Smooth muscle cell (in vitro differentiated cells): ENCODE results near the gene AAMP. TPM values are rescaled to one million over a fixed set of nuclear protein-coding genes. Genes with fewer than 3 reads are reported as not detected.
A peak's percentile ranks its signal among the peaks of the same experiment; 100 is the strongest.

ENCODE experiments used
- DNase-seq: peaks from one replicate; lab custom pipeline; 2025; ENCODE audit not compliant: unreplicated experiment; lab: John Stamatoyannopoulos, UW
- H2AFZ ChIP-seq: fragments of 200-600 bp; sonication (generic); 2 replicates; pipeline ENCODE4 v1.6.0; 2016; ENCODE audit warnings: antibody characterized with exemption, low read depth, mild to moderate bottlenecking
- H3F3A ChIP-seq: fragments of 200-600 bp; sonication (generic); 2 replicates; pipeline ENCODE4 v1.6.0; 2017; ENCODE audit warnings: antibody characterized with exemption, low read depth
- H3K27ac ChIP-seq: fragments of 200-600 bp; sonication (generic); 2 replicates; pipeline ENCODE4 v1.5.1; 2016; ENCODE audit warnings: low read depth, mild to moderate bottlenecking
- H3K27me3 ChIP-seq: fragments of 200-600 bp; sonication (generic); 2 replicates; pipeline ENCODE4 v1.6.1; 2016; ENCODE audit warnings: low read depth, mild to moderate bottlenecking
- H3K36me3 ChIP-seq: fragments of 200-600 bp; sonication (generic); 2 replicates; pipeline ENCODE4 v1.5.1; 2016; ENCODE audit warnings: low read depth
- H3K4me1 ChIP-seq: fragments of 200-600 bp; sonication (generic); 2 replicates; pipeline ENCODE4 v1.5.1; 2016; ENCODE audit warnings: low read depth
- H3K4me2 ChIP-seq: fragments of 200-600 bp; sonication (generic); 2 replicates; pipeline ENCODE4 v1.6.0; 2016; ENCODE audit warnings: mild to moderate bottlenecking
- H3K4me3 ChIP-seq: fragments of 200-600 bp; sonication (generic); 2 replicates; pipeline ENCODE4 v1.5.1; 2016; ENCODE audit warnings: mild to moderate bottlenecking
- H3K79me2 ChIP-seq: fragments of 200-600 bp; sonication (generic); 2 replicates; pipeline ENCODE4 v1.6.0; 2016; ENCODE audit warnings: low read depth, mild to moderate bottlenecking
- H3K9ac ChIP-seq: fragments of 200-600 bp; sonication (generic); 2 replicates; pipeline ENCODE4 v1.6.0; 2016; ENCODE audit warnings: low read depth
- H3K9me3 ChIP-seq: fragments of 200-600 bp; sonication (generic); replicated peaks from 2 replicates; pipeline ENCODE4 v1.5.1; 2016; ENCODE audit warnings: low read depth
- H4K20me1 ChIP-seq: fragments of 200-600 bp; sonication (generic); 2 replicates; pipeline ENCODE4 v1.6.0; 2016; ENCODE audit warnings: low read depth
- WGBS: methylation state at CpG from one replicate; pipeline ENCODE4 v1.1.7; 2016; ENCODE audit warnings: low lambda C conversion rate; 5-methylcytosine and 5-hydroxymethylcytosine counted together
- polyA plus RNA-seq: library from polyadenylated mRNA; unstranded; fragments of >200 nt; fragmentation: Nextera tagmentation; extraction: Ambion mirVana; gene quantifications from 2 replicates; pipeline ENCODE4 v1.2.1, GENCODE V29; 2016
- total RNA-seq: library from RNA; depleted of rRNA; stranded (reverse); fragments of >200 nt; gene quantifications from 2 replicates; pipeline ENCODE4 v1.2.3, GENCODE V29; 2014
- TF ChIP-seq, protein P1 (sequence below): fragments of 200-600 bp; sonication (generic); IDR thresholded peaks from 2 replicates; pipeline ENCODE4 v1.5.1; 2017; ENCODE audit warnings: borderline replicate concordance, mild to moderate bottlenecking, antibody characterized with exemption; ENCODE audit not compliant: insufficient read depth, poor library complexity, severe bottlenecking

Gene AAMP
- total and polyA plus RNA-seq, 2 experiments from 2014 or later = 71.5 to 95.8 TPM

DNA sequence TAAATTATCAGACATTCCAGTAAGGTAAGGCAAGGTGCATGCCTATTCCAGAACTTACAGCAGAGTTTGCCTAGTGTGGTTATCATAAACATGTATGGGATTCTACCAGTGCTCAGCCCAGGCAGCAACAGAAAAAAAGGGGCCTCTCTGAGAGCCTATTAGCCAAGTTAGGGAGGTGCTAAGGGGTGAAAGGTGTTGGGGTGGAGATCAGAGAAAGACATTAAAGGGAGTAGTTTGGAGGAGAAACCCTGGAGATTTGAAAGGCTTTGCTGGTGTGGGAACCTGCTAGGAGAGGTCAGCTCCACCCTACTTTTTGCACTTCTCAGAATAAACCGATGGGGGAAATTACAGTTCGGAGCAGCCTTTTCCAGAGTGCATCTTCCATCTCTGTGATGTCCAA lies 50.0 kb downstream of the AAMP start:
- H3K4me1 ChIP-seq = peaks cover 28% of the 10 kb centered on the region
- WGBS = 76% methylated on average over 2 of the region's 2 CpGs
- H4K20me1 ChIP-seq = peaks cover 77% of the 10 kb centered on the region

GRCh38 chr2:218218268-218219185 lies 51.4 kb downstream of the AAMP start:
- no peaks in the 10 kb centered on the region for H3K9me3 ChIP-seq
- peaks cover 65% of the 10 kb centered on the region for H3K79me2 ChIP-seq
- peak overlapping the region; percentile 97 for H3K9ac ChIP-seq
- 6% methylated on average over 4 of the region's 4 CpGs for WGBS
- H3K27me3 ChIP-seq = no peaks in the 10 kb centered on the region
- peaks cover 28% of the 10 kb centered on the region for H3K4me1 ChIP-seq
- no peak overlapping the region for H2AFZ ChIP-seq
- peaks cover 63% of the 10 kb centered on the region for H4K20me1 ChIP-seq
- H3K36me3 ChIP-seq = no peaks in the 10 kb centered on the region
- H3K4me2 ChIP-seq = peak overlapping the region; percentile 96
- TF ChIP-seq, protein P1, sequence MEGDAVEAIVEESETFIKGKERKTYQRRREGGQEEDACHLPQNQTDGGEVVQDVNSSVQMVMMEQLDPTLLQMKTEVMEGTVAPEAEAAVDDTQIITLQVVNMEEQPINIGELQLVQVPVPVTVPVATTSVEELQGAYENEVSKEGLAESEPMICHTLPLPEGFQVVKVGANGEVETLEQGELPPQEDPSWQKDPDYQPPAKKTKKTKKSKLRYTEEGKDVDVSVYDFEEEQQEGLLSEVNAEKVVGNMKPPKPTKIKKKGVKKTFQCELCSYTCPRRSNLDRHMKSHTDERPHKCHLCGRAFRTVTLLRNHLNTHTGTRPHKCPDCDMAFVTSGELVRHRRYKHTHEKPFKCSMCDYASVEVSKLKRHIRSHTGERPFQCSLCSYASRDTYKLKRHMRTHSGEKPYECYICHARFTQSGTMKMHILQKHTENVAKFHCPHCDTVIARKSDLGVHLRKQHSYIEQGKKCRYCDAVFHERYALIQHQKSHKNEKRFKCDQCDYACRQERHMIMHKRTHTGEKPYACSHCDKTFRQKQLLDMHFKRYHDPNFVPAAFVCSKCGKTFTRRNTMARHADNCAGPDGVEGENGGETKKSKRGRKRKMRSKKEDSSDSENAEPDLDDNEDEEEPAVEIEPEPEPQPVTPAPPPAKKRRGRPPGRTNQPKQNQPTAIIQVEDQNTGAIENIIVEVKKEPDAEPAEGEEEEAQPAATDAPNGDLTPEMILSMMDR = no peak
- H3K27ac ChIP-seq = peak overlapping the region; percentile 97
- peaks cover 30% of the 10 kb centered on the region for H3F3A ChIP-seq
- peak overlapping the region; percentile 99 for H3K4me3 ChIP-seq
- no peak for DNase-seq

More for the DNA sequence above, 50.0 kb downstream of the AAMP start:
- peak overlapping the region; percentile 96 for H3K4me2 ChIP-seq
- no peaks in the 10 kb centered on the region for H3K27me3 ChIP-seq
- peak overlapping the region; percentile 99 for H3K4me3 ChIP-seq
- TF ChIP-seq, protein P1 = no peak
- peaks cover 37% of the 10 kb centered on the region for H3F3A ChIP-seq
- DNase-seq = no peak
- peaks cover 79% of the 10 kb centered on the region for H3K79me2 ChIP-seq
- no peaks in the 10 kb centered on the region for H3K9me3 ChIP-seq
- H3K9ac ChIP-seq = peak overlapping the region; percentile 97
- peaks cover 7% of the 10 kb centered on the region for H3K36me3 ChIP-seq
- peak overlapping the region; percentile 97 for H3K27ac ChIP-seq
- no peak overlapping the region for H2AFZ ChIP-seq

- peaks cover 56% of the 10 kb centered on the region for H3K79me2 ChIP-seq
- H3K27me3 ChIP-seq = no peaks in the 10 kb centered on the region
- no peaks in the 10 kb centered on the region for H3K9me3 ChIP-seq
- 1% methylated on average over 46 of the region's 47 CpGs for WGBS
- H3K9ac ChIP-seq = peak overlapping the region; percentile 97
- DNase-seq = peak; percentile 38
- TF ChIP-seq, protein P1 = no peak
- H3K27ac ChIP-seq = peak overlapping the region; percentile 97
- H3F3A ChIP-seq = peaks cover 23% of the 10 kb centered on the region
- H2AFZ ChIP-seq = no peak overlapping the region
- H4K20me1 ChIP-seq = peaks cover 53% of the 10 kb centered on the region
- H3K4me2 ChIP-seq = peak overlapping the region; percentile 96
- no peaks in the 10 kb centered on the region for H3K36me3 ChIP-seq
- peak overlapping the region; percentile 99 for H3K4me3 ChIP-seq
- peaks cover 28% of the 10 kb centered on the region for H3K4me1 ChIP-seq
These were observed 52.3 kb downstream of the AAMP start for GRCh38 chr2:218217360-218218267.
